SK-N-SH treated with all-trans-retinoic acid at 6 μM for 48 hours (cell line): Measurements from ENCODE around the gene FBXL17.

Source experiments
- ATAC-seq: fragments of 200-7000 bp; cut with Tn5 transposase; 3 replicates; pipeline ENCODE4 v1.9.1; 2020; ENCODE audit warnings: mild to moderate bottlenecking, moderate library complexity
- CREB5 ChIP-seq: fragments of 250-450 bp; sonication (Bioruptor Pico); IDR thresholded peaks from 2 replicates; pipeline ENCODE4 v1.5.1; 2020; ENCODE audit warnings: low read depth, mild to moderate bottlenecking, moderate library complexity
- CSDC2 ChIP-seq: fragments of 250-450 bp; sonication (Bioruptor Pico); IDR thresholded peaks from 2 replicates; pipeline ENCODE4 v1.5.0; 2020; ENCODE audit warnings: mild to moderate bottlenecking, moderate library complexity
- CSRNP3 ChIP-seq: fragments of 250-450 bp; sonication (Bioruptor Pico); IDR thresholded peaks from 2 replicates; pipeline ENCODE4 v1.5.1; 2021; ENCODE audit warnings: mild to moderate bottlenecking, moderate library complexity
- ESRRG ChIP-seq: fragments of 250-450 bp; sonication (Bioruptor Pico); IDR thresholded peaks from 2 replicates; pipeline ENCODE4 v1.6.1; 2021; ENCODE audit warnings: mild to moderate bottlenecking
- GLIS3 ChIP-seq: fragments of 250-450 bp; sonication (Bioruptor Pico); IDR thresholded peaks from 2 replicates; pipeline ENCODE4 v1.5.0; 2020; ENCODE audit warnings: mild to moderate bottlenecking, moderate library complexity
- ISL1 ChIP-seq: fragments of 250-450 bp; sonication (Bioruptor Pico); IDR thresholded peaks from 2 replicates; pipeline ENCODE4 v2.1.2; 2022; ENCODE audit warnings: mild to moderate bottlenecking, moderate library complexity
- OSR1 ChIP-seq: fragments of 250-450 bp; sonication (Bioruptor Pico); IDR thresholded peaks from 2 replicates; pipeline ENCODE4 v1.8.0; 2022; ENCODE audit warnings: moderate library complexity, mild to moderate bottlenecking, inconsistent platforms
- PPARA ChIP-seq: fragments of 250-450 bp; sonication (Bioruptor Pico); IDR thresholded peaks from 2 replicates; pipeline ENCODE4 v1.5.0; 2020; ENCODE audit warnings: mild to moderate bottlenecking, borderline replicate concordance
- RARB ChIP-seq: fragments of 250-450 bp; sonication (Bioruptor Pico); IDR thresholded peaks from 2 replicates; pipeline ENCODE4 v1.8.0; 2021; ENCODE audit warnings: mild to moderate bottlenecking, moderate library complexity
- SNAI2 ChIP-seq: fragments of 250-450 bp; sonication (Bioruptor Pico); IDR thresholded peaks from 2 replicates; pipeline ENCODE4 v1.5.0; 2020; ENCODE audit warnings: mild to moderate bottlenecking, moderate library complexity
- TCF4 ChIP-seq: fragments of 250-450 bp; sonication (Bioruptor Pico); IDR thresholded peaks from 2 replicates; pipeline ENCODE4 v1.8.0; 2021; ENCODE audit warnings: mild to moderate bottlenecking, moderate library complexity, borderline replicate concordance
- TOX ChIP-seq: fragments of 250-450 bp; sonication (Bioruptor Pico); IDR thresholded peaks from 2 replicates; pipeline ENCODE4 v1.8.0; 2021; ENCODE audit warnings: mild to moderate bottlenecking, moderate library complexity, borderline replicate concordance
- TSHZ2 ChIP-seq: fragments of 250-450 bp; sonication (Bioruptor Pico); IDR thresholded peaks from 2 replicates; pipeline ENCODE4 v1.5.0; 2020; ENCODE audit warnings: mild to moderate bottlenecking, moderate library complexity
- ZC3H10 ChIP-seq: fragments of 250-450 bp; sonication (Bioruptor Pico); IDR thresholded peaks from 2 replicates; pipeline ENCODE4 v1.5.1; 2021; ENCODE audit warnings: mild to moderate bottlenecking, moderate library complexity
- ZFP30 ChIP-seq: fragments of 450-650 bp; formaldehyde crosslinking; IDR thresholded peaks from 2 replicates; pipeline ENCODE4 v1.5.0; 2022; ENCODE audit warnings: mild to moderate bottlenecking, moderate library complexity
- ZNF565 ChIP-seq: fragments of 450-650 bp; formaldehyde crosslinking; conservative IDR thresholded peaks from 2 replicates; pipeline ENCODE4 v1.5.0; 2020; ENCODE audit warnings: low read depth, mild to moderate bottlenecking, moderate library complexity
- ZNF70 ChIP-seq: fragments of 450-650 bp; formaldehyde crosslinking; IDR thresholded peaks from 2 replicates; pipeline ENCODE4 v1.5.0; 2020; ENCODE audit warnings: mild to moderate bottlenecking, moderate library complexity
- ZNF8 ChIP-seq: fragments of 450-650 bp; formaldehyde crosslinking; IDR thresholded peaks from 2 replicates; pipeline ENCODE4 v1.5.0; 2020; ENCODE audit warnings: mild to moderate bottlenecking, moderate library complexity
- TF ChIP-seq, protein P1 (sequence below): fragments of 250-450 bp; sonication (Bioruptor Pico); IDR thresholded peaks from 2 replicates; pipeline ENCODE4 v1.8.0; 2020; ENCODE audit warnings: mild to moderate bottlenecking, moderate library complexity, borderline replicate concordance

FBXL17 gene

GRCh38 chr5:107875833-107876232 lies 506.1 kb downstream of the FBXL17 start (continued):
- no peak for TF ChIP-seq ISL1

- TF ChIP-seq CREB5 (CRISPR knock-in tag) (no peak), TOX (CRISPR knock-in tag) (no peak), TCF4 (CRISPR knock-in tag) (no peak), CSDC2 (CRISPR knock-in tag) (no peak), ZFP30 (CRISPR knock-in tag) (no peak), ZC3H10 (CRISPR knock-in tag) (no peak), GLIS3 (no peak), PPARA (CRISPR knock-in tag) (no peak), TSHZ2 (no peak), SNAI2 (CRISPR knock-in tag) (no peak), CSRNP3 (CRISPR knock-in tag) (no peak), OSR1 (CRISPR knock-in tag) (no peak), ZNF70 (CRISPR knock-in tag) (no peak), ESRRG (CRISPR knock-in tag) (no peak), ZNF8 (CRISPR knock-in tag) (no peak), RARB (CRISPR knock-in tag) (no peak), ZNF565 (CRISPR knock-in tag) (no peak)
- TF ChIP-seq, protein P1, sequence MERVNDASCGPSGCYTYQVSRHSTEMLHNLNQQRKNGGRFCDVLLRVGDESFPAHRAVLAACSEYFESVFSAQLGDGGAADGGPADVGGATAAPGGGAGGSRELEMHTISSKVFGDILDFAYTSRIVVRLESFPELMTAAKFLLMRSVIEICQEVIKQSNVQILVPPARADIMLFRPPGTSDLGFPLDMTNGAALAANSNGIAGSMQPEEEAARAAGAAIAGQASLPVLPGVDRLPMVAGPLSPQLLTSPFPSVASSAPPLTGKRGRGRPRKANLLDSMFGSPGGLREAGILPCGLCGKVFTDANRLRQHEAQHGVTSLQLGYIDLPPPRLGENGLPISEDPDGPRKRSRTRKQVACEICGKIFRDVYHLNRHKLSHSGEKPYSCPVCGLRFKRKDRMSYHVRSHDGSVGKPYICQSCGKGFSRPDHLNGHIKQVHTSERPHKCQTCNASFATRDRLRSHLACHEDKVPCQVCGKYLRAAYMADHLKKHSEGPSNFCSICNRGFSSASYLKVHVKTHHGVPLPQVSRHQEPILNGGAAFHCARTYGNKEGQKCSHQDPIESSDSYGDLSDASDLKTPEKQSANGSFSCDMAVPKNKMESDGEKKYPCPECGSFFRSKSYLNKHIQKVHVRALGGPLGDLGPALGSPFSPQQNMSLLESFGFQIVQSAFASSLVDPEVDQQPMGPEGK (CRISPR knock-in tag) = no peak
- TF ChIP-seq, all 23 proteins: peak for 0
- no peak; the same call in 2 of the 3 replicates for ATAC-seq
Observed at GRCh38 chr5:107874795-107875194, 507.1 kb downstream of the FBXL17 start.

- ATAC-seq = no peak
- TF ChIP-seq ISL1 (no peak), TCF4 (CRISPR knock-in tag) (no peak)
Observed at GRCh38 chr5:107873877-107874276, 508.0 kb downstream of the FBXL17 start.

DNA sequence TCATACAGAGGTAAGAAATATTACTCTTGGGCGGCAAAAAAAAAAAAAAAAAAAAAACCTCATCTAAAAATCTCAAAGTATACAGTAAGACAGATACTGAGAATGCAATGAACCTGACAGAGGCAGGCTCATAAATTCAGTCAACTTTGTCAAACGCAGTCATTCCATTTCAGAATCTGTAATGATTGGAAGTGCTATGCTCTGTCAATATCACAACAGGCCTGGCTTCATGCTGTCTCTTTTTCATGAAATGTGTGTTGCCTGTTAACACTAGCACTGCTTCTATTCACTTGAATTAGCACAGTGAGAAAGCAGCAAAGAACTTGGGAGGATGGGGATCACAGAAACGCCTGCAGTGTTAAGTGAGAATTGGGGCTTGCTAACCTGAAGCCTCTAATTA lies 510.9 kb downstream of the FBXL17 start:
- TF ChIP-seq SNAI2 (CRISPR knock-in tag) (no peak), PPARA (CRISPR knock-in tag) (no peak), OSR1 (CRISPR knock-in tag) (no peak), ESRRG (CRISPR knock-in tag) (no peak), ZNF565 (CRISPR knock-in tag) (no peak)
- ATAC-seq = no peak

DNA sequence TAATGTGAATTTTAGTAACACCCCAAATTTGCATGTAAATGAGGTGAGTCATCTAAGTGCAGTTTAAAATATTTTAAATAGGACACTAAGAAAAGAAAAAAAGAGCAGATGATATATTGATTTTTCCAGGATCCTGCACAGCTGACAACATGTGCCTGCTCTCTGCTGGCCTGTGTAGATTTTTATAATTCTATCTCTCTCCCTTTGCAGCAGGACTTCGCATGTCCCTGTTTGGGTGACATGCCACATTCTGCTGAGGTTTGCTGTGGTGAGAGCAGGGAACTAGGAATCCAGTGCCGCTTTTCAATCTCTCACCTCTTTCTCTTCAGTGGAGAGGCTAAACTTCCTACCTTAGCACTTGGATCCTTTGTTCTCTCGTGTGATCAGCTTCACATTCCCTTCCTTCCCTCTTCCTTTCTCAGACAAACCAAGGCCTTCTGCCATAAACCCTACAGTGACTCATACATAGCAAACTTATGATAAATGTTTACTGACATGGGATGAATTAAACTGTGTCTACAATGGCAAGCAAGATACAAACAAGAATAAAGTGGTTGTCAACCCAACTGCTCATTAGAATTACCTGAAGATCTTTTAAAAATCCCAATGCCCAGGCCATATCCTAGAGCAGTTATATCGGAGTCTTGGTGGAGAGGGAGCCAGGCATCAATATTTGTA lies 512.3 kb downstream of the FBXL17 start:
- TF ChIP-seq TOX (CRISPR knock-in tag) = peak; percentile 59; the same call in 1 of the 2 replicates
- no peak for TF ChIP-seq ZC3H10 (CRISPR knock-in tag)
- TF ChIP-seq ZNF8 (CRISPR knock-in tag) = no peak
- no peak for TF ChIP-seq ZNF70 (CRISPR knock-in tag)
- no peak for TF ChIP-seq RARB (CRISPR knock-in tag)
- peak; percentile 95 for ATAC-seq
